Type B pancreatic cell (in vitro differentiated cells): ENCODE results near the gene COLGALT1. TPM values are rescaled to one million over a fixed set of nuclear protein-coding genes. Genes with fewer than 3 reads are reported as not detected.

ENCODE experiments used
- DNase-seq: peaks from one replicate; pipeline ENCODE4 v3.0.0; 2021; ENCODE audit warnings: mixed read lengths; ENCODE audit not compliant: unreplicated experiment; ENCODE audit errors: extremely low spot score
- H3K27ac Mint-ChIP-seq: 2 replicates; pipeline ENCODE4 v1.8.0; 2021; ENCODE audit warnings: mild to moderate bottlenecking, mixed read lengths
- H3K27me3 Mint-ChIP-seq: 2 replicates; pipeline ENCODE4 v1.8.0; 2021; ENCODE audit warnings: mixed read lengths
- H3K36me3 Mint-ChIP-seq: 2 replicates; pipeline ENCODE4 v1.8.0; 2021; ENCODE audit warnings: mixed read lengths
- H3K4me1 Mint-ChIP-seq: one replicate; pipeline ENCODE4 v1.8.0; 2021; ENCODE audit warnings: mixed read lengths; ENCODE audit not compliant: unreplicated experiment
- H3K4me3 Mint-ChIP-seq: 2 replicates; pipeline ENCODE4 v1.8.0; 2021; ENCODE audit warnings: mild to moderate bottlenecking, mixed read lengths
- H3K9me3 Mint-ChIP-seq: 2 replicates; pipeline ENCODE4 v1.8.0; 2021; ENCODE audit warnings: mixed read lengths
- CTCF ChIP-seq: fragments of 200-600 bp; sonication (generic); conservative IDR thresholded peaks from 2 replicates; pipeline ENCODE4 v1.5.0; 2021; ENCODE audit warnings: antibody characterized with exemption, mild to moderate bottlenecking
- total RNA-seq: library from RNA; stranded (reverse); gene quantifications from 2 replicates; pipeline ENCODE4 v1.2.1, GENCODE V29; 2021; ENCODE audit warnings: low replicate concordance

The COLGALT1 gene
- total RNA-seq, 1 donor from 2014 or later = 73.7 TPM

- DNase-seq = no peak
- H3K27ac Mint-ChIP-seq = no peak overlapping the region
- H3K4me3 Mint-ChIP-seq = no peak overlapping the region
- no peaks in the 10 kb centered on the region for H3K9me3 Mint-ChIP-seq
- H3K36me3 Mint-ChIP-seq = no peaks in the 10 kb centered on the region
- peaks cover 26% of the 10 kb centered on the region for H3K27me3 Mint-ChIP-seq
- no peak for TF ChIP-seq CTCF
- no peaks in the 10 kb centered on the region for H3K4me1 Mint-ChIP-seq
Measured at GRCh38 chr19:17598953-17599352, 43.5 kb downstream of the COLGALT1 start.

- H3K4me3 Mint-ChIP-seq = no peak overlapping the region
- DNase-seq = no peak
- H3K27me3 Mint-ChIP-seq = peaks cover 32% of the 10 kb centered on the region
- no peak for TF ChIP-seq CTCF
- no peak overlapping the region for H3K27ac Mint-ChIP-seq
- no peaks in the 10 kb centered on the region for H3K4me1 Mint-ChIP-seq
- no peaks in the 10 kb centered on the region for H3K36me3 Mint-ChIP-seq
- H3K9me3 Mint-ChIP-seq = no peaks in the 10 kb centered on the region
Measured at GRCh38 chr19:17599780-17600179, 44.3 kb downstream of the COLGALT1 start.

GRCh38 chr19:17601683-17602082 lies 46.2 kb downstream of the COLGALT1 start:
- no peak for TF ChIP-seq CTCF
- no peaks in the 10 kb centered on the region for H3K4me1 Mint-ChIP-seq
- no peaks in the 10 kb centered on the region for H3K36me3 Mint-ChIP-seq
- no peak for DNase-seq
- H3K9me3 Mint-ChIP-seq = no peaks in the 10 kb centered on the region
- H3K27ac Mint-ChIP-seq = no peak overlapping the region
- H3K27me3 Mint-ChIP-seq = peaks cover 32% of the 10 kb centered on the region
- no peak overlapping the region for H3K4me3 Mint-ChIP-seq

- Mint-ChIP-seq H3K27ac (no peak overlapping the region), H3K4me3 (no peak overlapping the region), H3K9me3 (no peaks in the 10 kb centered on the region), H3K36me3 (no peaks in the 10 kb centered on the region), H3K4me1 (no peaks in the 10 kb centered on the region), H3K27me3 (peaks cover 32% of the 10 kb centered on the region)
- no peak for DNase-seq
- no peak for TF ChIP-seq CTCF
Measured at GRCh38 chr19:17602217-17602616, 46.8 kb downstream of the COLGALT1 start.

- Mint-ChIP-seq H3K4me1 (no peaks in the 10 kb centered on the region), H3K27ac (peak overlapping the region; percentile 4), H3K27me3 (peaks cover 32% of the 10 kb centered on the region), H3K4me3 (no peak overlapping the region), H3K36me3 (no peaks in the 10 kb centered on the region), H3K9me3 (no peaks in the 10 kb centered on the region)
- no peak for TF ChIP-seq CTCF
- no peak for DNase-seq
Measured at GRCh38 chr19:17602872-17603510, 47.5 kb downstream of the COLGALT1 start.
